ENCODE measurements around the gene RNF212. TPM values are rescaled to one million over a fixed set of nuclear protein-coding genes. Genes with fewer than 3 reads are reported as not detected.

Gene RNF212
- total RNA-seq, 4 donors from 2014 or later, result 1.3 TPM; not detected in 3

- H3K9me3 ChIP-seq, result no peaks in the 10 kb centered on the region
- intact Hi-C loops (cut with DNase I; ENCODE audit: low total_unique reads) (no loop called here), in situ Hi-C loops (cut with MboI; ENCODE audit: low sequenced_read_pairs in 4 of 4) (no loop called here)
- H3K4me1 ChIP-seq, result no peaks in the 10 kb centered on the region
- H3K4me3 ChIP-seq, result no peak overlapping the region
- DNase-seq (no peak), ATAC-seq (no peak)
- no peaks in the 10 kb centered on the region for H3K36me3 ChIP-seq
- no peak for TF ChIP-seq POLR2A (IDR thresholded peaks at IDR 0.05)
- TF ChIP-seq CTCF (IDR thresholded peaks at IDR 0.05 in 4 of 5, conservative IDR thresholded peaks at IDR 0.05 in 1 of 5), result no peak
- no peak overlapping the region for H3K27ac ChIP-seq
- peaks cover 37 to 42% (median 40%) of the 10 kb centered on the region in 3 donors for H3K27me3 ChIP-seq
Measured at GRCh38 chr4:1061760-1062159, 51.6 kb downstream of the RNF212 start.

GRCh38 chr4:1061056-1061700 lies 52.2 kb downstream of the RNF212 start:
- ATAC-seq (no peak), DNase-seq (no peak)
- H3K9me3 ChIP-seq, result no peaks in the 10 kb centered on the region
- H3K36me3 ChIP-seq, result no peaks in the 10 kb centered on the region
- H3K4me3 ChIP-seq, result no peak overlapping the region
- TF ChIP-seq CTCF (IDR thresholded peaks at IDR 0.05 in 4 of 5, conservative IDR thresholded peaks at IDR 0.05 in 1 of 5) (no peak), POLR2A (IDR thresholded peaks at IDR 0.05) (no peak)
- intact Hi-C loops (cut with DNase I; ENCODE audit: low total_unique reads), result no loop called here
- in situ Hi-C loops (cut with MboI; ENCODE audit: low sequenced_read_pairs in 4 of 4), result no loop called here
- H3K4me1 ChIP-seq, result no peaks in the 10 kb centered on the region
- no peak overlapping the region for H3K27ac ChIP-seq
- peaks cover 38 to 48% (median 41%) of the 10 kb centered on the region in 3 donors for H3K27me3 ChIP-seq

GRCh38 chr4:1060621-1061020 lies 52.7 kb downstream of the RNF212 start:
- H3K4me1 ChIP-seq, result no peaks in the 10 kb centered on the region
- no peak for DNase-seq
- no peak for ATAC-seq
- peaks cover 44 to 53% (median 47%) of the 10 kb centered on the region in 3 donors for H3K27me3 ChIP-seq
- TF ChIP-seq CTCF (IDR thresholded peaks at IDR 0.05 in 4 of 5, conservative IDR thresholded peaks at IDR 0.05 in 1 of 5) (no peak), POLR2A (IDR thresholded peaks at IDR 0.05) (no peak)
- H3K4me3 ChIP-seq, result no peak overlapping the region
- in situ Hi-C loops (cut with MboI; ENCODE audit: low sequenced_read_pairs in 4 of 4), result no loop called here
- no peak overlapping the region for H3K27ac ChIP-seq
- no peaks in the 10 kb centered on the region for H3K36me3 ChIP-seq
- intact Hi-C loops (cut with DNase I; ENCODE audit: low total_unique reads), result no loop called here
- no peaks in the 10 kb centered on the region for H3K9me3 ChIP-seq

GRCh38 chr4:1060121-1060520 lies 53.2 kb downstream of the RNF212 start:
- H3K27ac ChIP-seq, result no peak overlapping the region
- no peaks in the 10 kb centered on the region for H3K4me1 ChIP-seq
- H3K9me3 ChIP-seq, result no peaks in the 10 kb centered on the region
- ATAC-seq, result no peak
- in situ Hi-C loops (cut with MboI; ENCODE audit: low sequenced_read_pairs in 4 of 4), result no loop called here
- DNase-seq, result no peak
- H3K36me3 ChIP-seq, result no peaks in the 10 kb centered on the region
- intact Hi-C loops (cut with DNase I; ENCODE audit: low total_unique reads), result no loop called here
- no peak overlapping the region for H3K4me3 ChIP-seq
- no peak for TF ChIP-seq POLR2A (IDR thresholded peaks at IDR 0.05)
- TF ChIP-seq CTCF (IDR thresholded peaks at IDR 0.05 in 4 of 5, conservative IDR thresholded peaks at IDR 0.05 in 1 of 5), result no peak
- peaks cover 46 to 58% (median 50%) of the 10 kb centered on the region in 3 donors for H3K27me3 ChIP-seq
